Activated naive CD4-positive, alpha-beta T cell treated with anti-CD3 and anti-CD28 coated beads for 36 hours (primary cell): ENCODE results near the gene ARID3A. TPM values are rescaled to one million over a fixed set of nuclear protein-coding genes. Genes with fewer than 3 reads are reported as not detected.

ENCODE experiments used
- CTCF ChIA-PET: fragments of 350-600 bp; sonication (Branson Sonifier 250); formaldehyde crosslinking; loops from one replicate; lab custom pipeline; 2021; ENCODE audit warnings: antibody characterized with exemption; lab: Charles Lee
- DNase-seq: peaks from one replicate; pipeline ENCODE4 v3.0.0-alpha.2; 2020
- H3K27ac Mint-ChIP-seq: one replicate; pipeline ENCODE4 v1.8.0; 2021; ENCODE audit warnings: mild to moderate bottlenecking, mixed read lengths
- H3K27me3 Mint-ChIP-seq: one replicate; pipeline ENCODE4 v1.8.0; 2021; ENCODE audit warnings: low read depth, mixed read lengths
- H3K36me3 Mint-ChIP-seq: one replicate; pipeline ENCODE4 v1.8.0; 2021; ENCODE audit warnings: low read depth, mixed read lengths
- H3K4me1 Mint-ChIP-seq: one replicate; pipeline ENCODE4 v1.8.0; 2021; ENCODE audit warnings: low read depth, mixed read lengths
- H3K4me3 Mint-ChIP-seq: one replicate; pipeline ENCODE4 v1.8.0; 2021; ENCODE audit warnings: mild to moderate bottlenecking, moderate library complexity, mixed read lengths
- H3K9me3 Mint-ChIP-seq: one replicate; pipeline ENCODE4 v1.8.0; 2021; ENCODE audit warnings: mixed read lengths
- intact Hi-C: fragments of 100-400 bp; cut with micrococcal nuclease; formaldehyde crosslinking; loops from one replicate; pipeline ENCODE4 v1.15.1; 2023
- total RNA-seq, 2 experiments: library from RNA; stranded (reverse); gene quantifications; one replicate each; pipeline ENCODE4 v1.2.3, GENCODE V29; 2021

The ARID3A gene
- total RNA-seq, 2 experiments from 2014 or later, result 23.1 to 28.4 TPM

- DNase-seq, result no peak
Observed at GRCh38 chr19:947090-947706, 21.4 kb downstream of the ARID3A start.

GRCh38 chr19:947707-948539 lies 22.1 kb downstream of the ARID3A start:
- no peak for DNase-seq
- no peaks in the 10 kb centered on the region for H3K27me3 Mint-ChIP-seq
- H3K4me1 Mint-ChIP-seq, result peaks cover under 1% of the 10 kb centered on the region
- no peak overlapping the region for H3K4me3 Mint-ChIP-seq
- H3K27ac Mint-ChIP-seq, result no peak overlapping the region
- no peaks in the 10 kb centered on the region for H3K36me3 Mint-ChIP-seq
- intact Hi-C loops, result no loop called here
- CTCF ChIA-PET, result no interaction called here
- H3K9me3 Mint-ChIP-seq, result no peaks in the 10 kb centered on the region

More at GRCh38 chr19:947090-947706, 21.4 kb downstream of the ARID3A start:
- intact Hi-C loops, result no loop called here
- Mint-ChIP-seq H3K4me3 (no peak overlapping the region), H3K4me1 (no peaks in the 10 kb centered on the region), H3K27me3 (no peaks in the 10 kb centered on the region), H3K36me3 (no peaks in the 10 kb centered on the region), H3K9me3 (no peaks in the 10 kb centered on the region), H3K27ac (no peak overlapping the region)
- CTCF ChIA-PET, result no interaction called here

GRCh38 chr19:948842-949496 lies 23.1 kb downstream of the ARID3A start:
- intact Hi-C loops, result no loop called here
- H3K27ac Mint-ChIP-seq, result no peak overlapping the region
- H3K9me3 Mint-ChIP-seq, result no peaks in the 10 kb centered on the region
- H3K27me3 Mint-ChIP-seq, result no peaks in the 10 kb centered on the region
- CTCF ChIA-PET, result no interaction called here
- DNase-seq, result no peak
- H3K4me3 Mint-ChIP-seq, result no peak overlapping the region
- peaks cover 8% of the 10 kb centered on the region for H3K4me1 Mint-ChIP-seq
- no peaks in the 10 kb centered on the region for H3K36me3 Mint-ChIP-seq

DNA sequence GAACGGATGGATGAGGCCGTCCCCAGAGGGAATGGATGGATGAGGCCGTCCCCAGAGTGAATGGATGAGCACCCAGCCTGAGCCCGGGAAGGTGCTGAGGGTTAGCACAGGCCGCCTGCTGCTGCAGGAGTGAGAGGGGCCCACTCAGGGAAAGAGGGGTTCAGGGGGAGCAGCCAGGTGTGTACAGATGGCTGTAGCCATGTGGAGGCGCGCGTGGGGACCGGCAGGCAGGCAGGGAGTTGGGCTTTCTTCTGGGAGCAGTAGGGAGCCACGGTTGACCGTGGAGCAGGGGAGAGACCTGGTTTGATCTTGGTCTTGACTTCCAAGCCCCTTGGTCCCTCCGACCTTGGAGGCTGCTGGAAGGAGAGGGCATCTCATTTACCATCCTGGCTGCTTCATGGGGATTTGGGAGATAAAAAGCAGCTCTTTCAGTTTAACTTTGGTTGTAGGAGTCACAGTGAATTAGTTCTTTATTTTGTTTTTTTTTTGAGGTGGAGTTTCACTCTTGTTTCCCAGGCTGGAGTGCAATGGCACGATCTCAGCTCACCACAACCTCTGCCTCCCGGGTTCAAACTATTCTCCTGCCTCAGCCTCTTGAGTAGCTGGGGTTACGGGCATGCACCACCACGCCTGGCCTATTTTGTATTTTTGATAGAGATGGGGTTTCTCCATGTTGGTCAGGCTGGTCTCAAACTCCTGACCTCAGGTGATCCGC lies 24.7 kb downstream of the ARID3A start:
- intact Hi-C loops, result no loop called here
- no peak for DNase-seq
- H3K4me1 Mint-ChIP-seq, result peaks cover 8% of the 10 kb centered on the region
- no peak overlapping the region for H3K4me3 Mint-ChIP-seq
- no peaks in the 10 kb centered on the region for H3K36me3 Mint-ChIP-seq
- no peak overlapping the region for H3K27ac Mint-ChIP-seq
- CTCF ChIA-PET, result no interaction called here
- no peaks in the 10 kb centered on the region for H3K27me3 Mint-ChIP-seq
- no peaks in the 10 kb centered on the region for H3K9me3 Mint-ChIP-seq

- Mint-ChIP-seq H3K27ac (no peak overlapping the region), H3K27me3 (no peaks in the 10 kb centered on the region), H3K36me3 (no peaks in the 10 kb centered on the region), H3K9me3 (no peaks in the 10 kb centered on the region), H3K4me3 (no peak overlapping the region), H3K4me1 (peaks cover 8% of the 10 kb centered on the region)
- CTCF ChIA-PET, result no interaction called here
- intact Hi-C loops, result no loop called here
- DNase-seq, result no peak
Observed at GRCh38 chr19:952049-952679, 26.3 kb downstream of the ARID3A start.

GRCh38 chr19:952680-953444 lies 27.0 kb downstream of the ARID3A start:
- H3K27me3 Mint-ChIP-seq, result no peaks in the 10 kb centered on the region
- CTCF ChIA-PET, result interaction anchor here (0.5 kb wide), 1 partner anchor 31 kb away, joined by 3 read pairs; the partner anchor contains the start of gene WDR18
- H3K27ac Mint-ChIP-seq, result no peak overlapping the region

DNA sequence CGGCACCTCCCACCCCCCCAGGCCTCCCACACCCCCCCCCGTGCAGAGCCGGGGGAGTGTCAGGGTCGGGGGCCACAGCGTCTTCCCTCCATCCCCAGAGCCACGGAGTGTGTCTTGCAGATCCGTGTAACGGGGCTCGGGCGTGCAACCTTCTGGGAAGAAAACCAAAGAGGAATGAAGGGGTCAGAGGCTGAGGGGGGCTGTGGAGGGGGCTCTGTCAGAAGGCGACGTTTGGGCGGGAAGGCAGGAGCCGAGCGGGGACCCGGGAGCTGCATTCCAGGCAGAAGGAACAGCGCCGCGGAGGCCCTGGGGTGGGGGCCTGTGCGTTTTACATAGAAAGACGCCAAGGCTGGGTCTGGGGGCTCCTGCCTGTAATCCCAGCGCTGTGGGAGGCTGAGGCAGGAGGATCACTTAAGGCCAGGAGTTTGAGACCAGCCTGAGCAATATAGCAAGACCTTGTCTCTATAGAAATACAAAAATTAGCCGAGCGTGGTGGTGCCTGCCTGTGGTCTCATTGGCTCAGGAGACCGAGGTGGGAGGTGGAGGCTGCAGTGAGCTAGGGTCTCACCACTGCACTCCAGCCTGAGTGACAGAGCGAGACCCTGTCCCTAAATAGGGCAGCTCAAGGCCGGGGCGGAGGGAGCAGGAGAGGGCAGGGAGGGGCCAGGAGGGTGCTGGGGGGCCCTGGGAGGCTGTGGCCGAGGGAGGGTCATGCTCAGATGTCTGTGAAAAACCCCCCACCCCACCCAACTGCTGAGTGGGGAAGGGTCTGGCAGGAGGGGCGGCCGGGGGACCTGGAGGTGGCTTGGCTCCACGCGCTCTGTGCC lies 27.8 kb downstream of the ARID3A start:
- peaks cover 8% of the 10 kb centered on the region for H3K4me1 Mint-ChIP-seq
- intact Hi-C loops, result no loop called here
- CTCF ChIA-PET, result no interaction called here
- no peak for DNase-seq
- H3K4me3 Mint-ChIP-seq, result no peak overlapping the region
- H3K27me3 Mint-ChIP-seq, result no peaks in the 10 kb centered on the region
- H3K9me3 Mint-ChIP-seq, result no peaks in the 10 kb centered on the region
- no peak overlapping the region for H3K27ac Mint-ChIP-seq
- H3K36me3 Mint-ChIP-seq, result no peaks in the 10 kb centered on the region

More at GRCh38 chr19:952680-953444, 27.0 kb downstream of the ARID3A start:
- Mint-ChIP-seq H3K9me3 (no peaks in the 10 kb centered on the region), H3K4me3 (no peak overlapping the region), H3K4me1 (peaks cover 8% of the 10 kb centered on the region), H3K36me3 (no peaks in the 10 kb centered on the region)
- no peak for DNase-seq
- intact Hi-C loops, result no loop called here

GRCh38 chr19:954272-954671 lies 28.4 kb downstream of the ARID3A start:
- Mint-ChIP-seq H3K9me3 (no peaks in the 10 kb centered on the region), H3K36me3 (no peaks in the 10 kb centered on the region), H3K27ac (no peak overlapping the region), H3K27me3 (no peaks in the 10 kb centered on the region), H3K4me3 (no peak overlapping the region), H3K4me1 (peaks cover 12% of the 10 kb centered on the region)
- CTCF ChIA-PET, result no interaction called here
- intact Hi-C loops, result no loop called here
- no peak for DNase-seq

DNA sequence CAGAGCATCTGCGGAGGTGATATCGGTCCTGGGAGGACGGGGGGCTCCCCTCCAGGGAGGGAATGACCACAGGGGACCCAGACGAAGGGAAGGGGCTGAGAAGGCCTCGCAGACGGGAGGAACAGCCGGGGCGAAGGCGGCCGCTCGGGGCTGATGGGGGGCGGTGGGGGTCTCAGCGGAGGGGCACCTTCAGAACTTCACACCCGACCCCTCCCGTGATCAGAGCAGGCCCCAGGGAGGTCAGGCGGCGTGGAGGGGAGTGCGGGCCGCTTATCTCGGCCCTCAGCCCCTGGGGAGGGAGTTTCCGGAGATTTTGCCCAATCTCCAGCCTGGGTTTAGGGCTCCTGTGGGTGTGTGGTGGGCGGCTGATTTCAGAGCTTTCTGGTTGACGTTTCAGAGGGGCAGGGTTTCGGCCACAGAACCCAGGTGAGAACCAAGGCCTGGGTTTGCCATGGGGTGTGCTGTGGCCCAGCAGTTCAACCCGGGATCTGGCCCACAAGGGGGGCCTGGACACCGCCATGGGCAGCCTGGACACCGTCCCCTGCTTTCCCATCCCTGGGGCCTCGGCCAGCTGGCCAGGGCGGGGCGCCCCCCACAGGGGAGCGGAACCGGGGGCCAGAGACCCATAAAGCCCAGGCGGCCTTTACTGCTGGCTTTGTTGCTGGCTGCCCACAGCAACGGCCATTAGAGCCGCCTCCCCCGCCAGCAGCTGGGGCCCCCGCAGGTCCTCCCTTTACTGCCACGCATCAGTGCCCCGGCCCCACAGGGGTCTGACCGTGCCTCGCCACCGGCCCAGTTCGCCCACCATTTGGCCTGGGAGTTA lies 29.0 kb downstream of the ARID3A start:
- DNase-seq, result no peak
- Mint-ChIP-seq H3K27ac (no peak overlapping the region), H3K36me3 (no peaks in the 10 kb centered on the region), H3K4me3 (no peak overlapping the region), H3K27me3 (no peaks in the 10 kb centered on the region), H3K4me1 (peaks cover 12% of the 10 kb centered on the region), H3K9me3 (no peaks in the 10 kb centered on the region)
- CTCF ChIA-PET, result no interaction called here
- intact Hi-C loops, result no loop called here
